Caco-2 (cell line): ENCODE measurements around the gene SCUBE1. TPM values are rescaled to one million over a fixed set of nuclear protein-coding genes. Genes with fewer than 3 reads are reported as not detected.

Experiments
- BruUV-seq: library from RNA; stranded (reverse); fragments of 400-500 nt; replicated peaks from 2 replicates; lab custom pipeline; 2021; lab: Mats Ljungman, UMichigan
- CTCF ChIA-PET: fragments of 300-600 bp; sonication (Branson Sonifier 250); formaldehyde crosslinking; loops from one replicate; lab custom pipeline; 2022; ENCODE audit warnings: antibody characterized with exemption; lab: Charles Lee
- POLR2A ChIA-PET: fragments of 300-600 bp; sonication (Branson Sonifier 250); formaldehyde crosslinking; loops from one replicate; lab custom pipeline; 2022; ENCODE audit warnings: antibody characterized with exemption; lab: Charles Lee
- DNase-seq, 2 experiments: peaks; one replicate each; pipeline versions ENCODE4 v3.0.0 to v3.0.0-alpha.2; 2020 to 2022
- H3K27me3 ChIP-seq: replicated peaks from 2 replicates; pipeline ENCODE4 v1.6.0; 2011; ENCODE audit warnings: low read length; ENCODE audit not compliant: control insufficient read depth, insufficient read depth
- H3K36me3 ChIP-seq: 2 replicates; pipeline ENCODE4 v1.5.1; 2011; ENCODE audit warnings: low read length; ENCODE audit not compliant: control insufficient read depth, insufficient read depth
- H3K4me1 ChIP-seq: fragments of 250-450 bp; sonication (Bioruptor Pico); 2 replicates; pipeline ENCODE4 v1.5.1; 2020; ENCODE audit warnings: mild to moderate bottlenecking
- H3K4me3 ChIP-seq: 2 replicates; pipeline ENCODE4 v1.5.1; 2011; ENCODE audit warnings: low read depth, mild to moderate bottlenecking, control low read depth, low read length
- H3K9me3 ChIP-seq: fragments of 250-450 bp; sonication (Bioruptor Pico); 2 replicates; pipeline ENCODE4 v1.5.1; 2020; ENCODE audit warnings: mild to moderate bottlenecking, moderate library complexity
- H3K27ac Mint-ChIP-seq: one replicate; pipeline ENCODE4 v1.8.0; 2022; ENCODE audit warnings: mixed read lengths; ENCODE audit not compliant: unreplicated experiment
- H3K27me3 Mint-ChIP-seq: one replicate; pipeline ENCODE4 v1.8.0; 2022; ENCODE audit warnings: mixed read lengths; ENCODE audit not compliant: insufficient read depth, unreplicated experiment
- H3K36me3 Mint-ChIP-seq: one replicate; pipeline ENCODE4 v1.8.0; 2022; ENCODE audit warnings: mild to moderate bottlenecking, mixed read lengths; ENCODE audit not compliant: insufficient read depth, unreplicated experiment
- H3K4me1 Mint-ChIP-seq: one replicate; pipeline ENCODE4 v1.8.0; 2022; ENCODE audit warnings: low read depth, mixed read lengths; ENCODE audit not compliant: unreplicated experiment
- H3K4me3 Mint-ChIP-seq: one replicate; pipeline ENCODE4 v1.8.0; 2022; ENCODE audit warnings: mild to moderate bottlenecking, moderate library complexity, mixed read lengths; ENCODE audit not compliant: unreplicated experiment
- H3K9me3 Mint-ChIP-seq: one replicate; pipeline ENCODE4 v1.8.0; 2022; ENCODE audit warnings: mixed read lengths; ENCODE audit not compliant: unreplicated experiment
- CTCF ChIP-seq, 2 experiments: fragments of 200-600 bp in 1 of 2; IDR thresholded peaks; 1 replicate in 1 of 2; 2 replicates in 1 of 2; pipeline versions ENCODE4 v1.5.1 to v1.8.0; 2011 to 2022; ENCODE audit warnings: antibody characterized with exemption in 1 of 2, control low read depth in 1 of 2, inconsistent platforms in 1 of 2, low read depth in 1 of 2, low read length in 1 of 2, mild to moderate bottlenecking in 1 of 2, moderate library complexity in 1 of 2; ENCODE audit not compliant: insufficient read depth in 1 of 2, severe bottlenecking in 1 of 2, unreplicated experiment in 1 of 2
- intact Hi-C: fragments of 100-400 bp; cut with micrococcal nuclease; formaldehyde crosslinking; loops from one replicate; pipeline ENCODE4 v1.10.0; 2022; ENCODE audit not compliant: unreplicated experiment
- total RNA-seq: library from RNA; stranded (reverse); gene quantifications from 2 replicates; pipeline ENCODE4 v1.2.3, GENCODE V29; 2022

The SCUBE1 gene
- total RNA-seq, 1 experiment from 2014 or later = not detected

DNA sequence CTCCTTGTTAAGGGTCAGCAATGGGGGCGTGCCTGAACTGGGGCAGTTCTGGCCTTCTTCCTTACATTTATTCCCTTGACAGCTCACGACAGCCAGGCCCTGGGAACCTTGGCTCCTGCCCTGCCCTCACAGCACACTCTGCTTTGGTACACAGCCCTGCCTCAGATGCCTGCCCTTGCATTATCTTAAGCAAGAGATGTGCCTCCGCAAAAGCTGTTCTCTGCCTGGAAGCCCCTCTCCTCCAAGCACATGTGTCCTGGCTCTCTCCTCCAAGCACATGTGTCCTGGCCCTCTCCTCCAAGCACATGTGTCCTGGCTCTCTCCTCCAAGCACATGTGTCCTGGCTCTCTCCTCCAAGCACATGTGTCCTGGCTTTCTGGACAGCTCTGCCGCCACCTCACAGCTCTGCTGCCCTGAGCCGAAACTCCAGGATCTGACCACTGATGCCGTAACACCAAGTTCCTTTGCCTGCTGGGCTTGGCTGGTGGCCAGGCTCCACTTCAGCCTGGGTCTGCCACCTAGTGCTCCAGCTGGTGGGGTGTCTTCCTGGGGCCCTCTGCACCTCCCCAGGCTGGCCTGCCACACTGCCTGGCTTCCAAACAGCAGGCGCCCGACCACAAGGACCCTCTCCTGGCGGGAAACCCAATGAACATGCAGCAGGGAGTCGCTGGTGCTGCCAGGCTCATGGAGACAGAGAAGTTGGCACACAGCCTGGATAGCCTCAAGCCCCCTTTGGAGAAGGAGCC, 53.0 kb downstream of the SCUBE1 start:
- Mint-ChIP-seq H3K27me3 (no peaks in the 10 kb centered on the region), H3K27ac (no peak overlapping the region), H3K4me1 (no peaks in the 10 kb centered on the region), H3K4me3 (no peak overlapping the region), H3K9me3 (no peaks in the 10 kb centered on the region), H3K36me3 (no peaks in the 10 kb centered on the region)
- DNase-seq = no peak
- peaks cover 12% of the 10 kb centered on the region for H3K4me1 ChIP-seq
- intact Hi-C loops = no loop called here
- H3K4me3 ChIP-seq = no peak overlapping the region
- no peaks in the 10 kb centered on the region for H3K36me3 ChIP-seq
- H3K9me3 ChIP-seq = no peaks in the 10 kb centered on the region
- CTCF ChIA-PET = no interaction called here
- no peaks in the 10 kb centered on the region for H3K27me3 ChIP-seq
- no peak for TF ChIP-seq CTCF (IDR thresholded peaks at IDR 0.05; ENCODE audit: insufficient read depth in 1 of 2, low read depth in 1 of 2, low read length in 1 of 2, severe bottlenecking in 1 of 2, unreplicated experiment in 1 of 2)
- no TSS peak for BruUV-seq
- POLR2A ChIA-PET = no interaction called here

- ChIA-PET CTCF (no interaction called here), POLR2A (no interaction called here)
- no peaks in the 10 kb centered on the region for H3K9me3 Mint-ChIP-seq
- no TSS peak for BruUV-seq
- intact Hi-C loops = no loop called here
- H3K27me3 Mint-ChIP-seq = no peaks in the 10 kb centered on the region
- H3K27ac Mint-ChIP-seq = no peak overlapping the region
- no peak for DNase-seq
- Histone ChIP-seq H3K36me3 (no peaks in the 10 kb centered on the region), H3K4me1 (peaks cover 12% of the 10 kb centered on the region), H3K27me3 (no peaks in the 10 kb centered on the region), H3K4me3 (no peak overlapping the region), H3K9me3 (no peaks in the 10 kb centered on the region)
- TF ChIP-seq CTCF (IDR thresholded peaks at IDR 0.05; ENCODE audit: insufficient read depth in 1 of 2, low read depth in 1 of 2, low read length in 1 of 2, severe bottlenecking in 1 of 2, unreplicated experiment in 1 of 2) = no peak
- H3K36me3 Mint-ChIP-seq = no peaks in the 10 kb centered on the region
- H3K4me1 Mint-ChIP-seq = no peaks in the 10 kb centered on the region
- no peak overlapping the region for H3K4me3 Mint-ChIP-seq
These were observed 53.6 kb downstream of the SCUBE1 start for GRCh38 chr22:43289531-43289963.

GRCh38 chr22:43288807-43289420, 54.3 kb downstream of the SCUBE1 start:
- ChIA-PET POLR2A (no interaction called here), CTCF (interaction anchor here (0.5 to 1.3 kb wide), 2 partner anchors 15 to 58 kb away, joined by 3 to 4 read pairs; no protein-coding TSS in a partner anchor)
- H3K4me3 ChIP-seq = no peak overlapping the region
- no peak for DNase-seq
- no TSS peak for BruUV-seq
- intact Hi-C loops = no loop called here
- H3K9me3 ChIP-seq = no peaks in the 10 kb centered on the region
- no peak overlapping the region for H3K27ac Mint-ChIP-seq
- no peak for TF ChIP-seq CTCF (IDR thresholded peaks at IDR 0.05; ENCODE audit: insufficient read depth in 1 of 2, low read depth in 1 of 2, low read length in 1 of 2, severe bottlenecking in 1 of 2, unreplicated experiment in 1 of 2)
- H3K36me3 Mint-ChIP-seq = no peaks in the 10 kb centered on the region
- H3K9me3 Mint-ChIP-seq = no peaks in the 10 kb centered on the region
- H3K4me1 ChIP-seq = peaks cover 9% of the 10 kb centered on the region
- H3K36me3 ChIP-seq = no peaks in the 10 kb centered on the region
- H3K27me3 Mint-ChIP-seq = no peaks in the 10 kb centered on the region
- H3K4me1 Mint-ChIP-seq = no peaks in the 10 kb centered on the region
- H3K27me3 ChIP-seq = no peaks in the 10 kb centered on the region
- H3K4me3 Mint-ChIP-seq = no peak overlapping the region
